PC-3 (cell line): Measurements from ENCODE around the gene TUFM. TPM values are rescaled to one million over a fixed set of nuclear protein-coding genes. Genes with fewer than 3 reads are reported as not detected.

Experiments used
- ATAC-seq: fragments of 200-7000 bp; cut with Tn5 transposase; 2 replicates; pipeline ENCODE4 v1.9.1; 2020; ENCODE audit warnings: mild to moderate bottlenecking, moderate library complexity
- BruUV-seq: library from RNA; stranded (reverse); fragments of 400-500 nt; replicated peaks from 2 replicates; lab custom pipeline; 2021; lab: Mats Ljungman, UMichigan
- CTCF ChIA-PET: fragments of 300-600 bp; sonication (Branson Sonifier 250); formaldehyde crosslinking; loops from one replicate; lab custom pipeline; 2022; ENCODE audit warnings: antibody characterized with exemption; lab: Charles Lee
- POLR2A ChIA-PET: fragments of 300-600 bp; sonication (Branson Sonifier 250); formaldehyde crosslinking; loops from one replicate; lab custom pipeline; 2022; ENCODE audit warnings: antibody characterized with exemption; ENCODE audit not compliant: unreplicated experiment; lab: Charles Lee
- DNase-seq: peaks from one replicate; pipeline ENCODE4 v3.0.0-alpha.2; 2015
- H2AFZ ChIP-seq: fragments of 300-600 bp; sonication (generic); 2 replicates; pipeline ENCODE4 v1.6.0; 2016; ENCODE audit warnings: antibody characterized with exemption, low read length
- H3F3A ChIP-seq: fragments of 300-600 bp; sonication (generic); one replicate; pipeline ENCODE4 v1.6.0; 2017; ENCODE audit warnings: antibody characterized with exemption, low read length, control low read depth, mild to moderate bottlenecking; ENCODE audit not compliant: unreplicated experiment
- H3K27ac ChIP-seq: fragments of 300-600 bp; sonication (generic); 2 replicates; pipeline ENCODE4 v1.5.1; 2016; ENCODE audit warnings: mild to moderate bottlenecking, low read length
- H3K27me3 ChIP-seq: fragments of 300-600 bp; sonication (generic); 2 replicates; pipeline ENCODE4 v1.6.1; 2016; ENCODE audit warnings: low read length, mixed read lengths
- H3K36me3 ChIP-seq: fragments of 300-600 bp; sonication (generic); 2 replicates; pipeline ENCODE4 v1.6.1; 2016; ENCODE audit warnings: low read depth, mixed run types, low read length, mixed read lengths
- H3K4me1 ChIP-seq: fragments of 300-600 bp; sonication (generic); 2 replicates; pipeline ENCODE4 v1.5.1; 2016; ENCODE audit warnings: low read length; ENCODE audit not compliant: insufficient read depth
- H3K4me2 ChIP-seq: fragments of 300-600 bp; sonication (generic); 2 replicates; pipeline ENCODE4 v1.6.0; 2016; ENCODE audit warnings: low read length
- H3K4me3 ChIP-seq: fragments of 300-600 bp; sonication (generic); 2 replicates; pipeline ENCODE4 v1.5.1; 2016; ENCODE audit warnings: mild to moderate bottlenecking, low read length, mixed read lengths
- H3K79me2 ChIP-seq: fragments of 300-600 bp; sonication (generic); 2 replicates; pipeline ENCODE4 v1.6.1; 2017; ENCODE audit warnings: low read length, mixed read lengths
- H3K9ac ChIP-seq: fragments of 300-600 bp; sonication (generic); 2 replicates; pipeline ENCODE4 v1.6.0; 2016; ENCODE audit warnings: mild to moderate bottlenecking, low read length
- H3K9me2 ChIP-seq: fragments of 300-600 bp; sonication (generic); replicated peaks from 2 replicates; pipeline ENCODE4 v1.6.1; 2016; ENCODE audit warnings: mixed run types, low read length, mixed read lengths
- H3K9me3 ChIP-seq: fragments of 300-600 bp; sonication (generic); 2 replicates; pipeline ENCODE4 v1.6.1; 2016; ENCODE audit warnings: low read length, mixed read lengths
- H4K20me1 ChIP-seq: fragments of 300-600 bp; sonication (generic); 2 replicates; pipeline ENCODE4 v1.6.1; 2016; ENCODE audit warnings: low read length, mixed read lengths
- CTCF ChIP-seq: fragments of 300-600 bp; sonication (generic); conservative IDR thresholded peaks from 2 replicates; pipeline ENCODE4 v1.5.1; 2017; ENCODE audit warnings: antibody characterized with exemption, low read depth, mild to moderate bottlenecking, low read length
- EZH2 ChIP-seq: fragments of 300-600 bp; sonication (generic); IDR thresholded peaks from one replicate; pipeline ENCODE4 v1.6.1; 2017; ENCODE audit warnings: antibody characterized with exemption, mild to moderate bottlenecking, low read length; ENCODE audit not compliant: unreplicated experiment
- EZH2phosphoT487 ChIP-seq: fragments of 300-600 bp; sonication (generic); IDR thresholded peaks from 2 replicates; pipeline ENCODE4 v1.6.1; 2018; ENCODE audit warnings: mild to moderate bottlenecking, antibody characterized with exemption, low read length, borderline replicate concordance
- intact Hi-C: fragments of 100-400 bp; cut with micrococcal nuclease; formaldehyde crosslinking; loops from 2 replicates; pipeline ENCODE4 v1.9.0; 2023
- total RNA-seq: library from RNA; depleted of rRNA; stranded (reverse); fragments of >200 nt; gene quantifications from 2 replicates; pipeline ENCODE4 v1.2.3, GENCODE V29; 2014

TUFM gene
- total RNA-seq, 1 experiment from 2014 or later: 185 TPM

- ATAC-seq: 0 out of 2 replicates have a peak, but pooled peaks have one; percentile 3
- ChIA-PET POLR2A (no interaction called here), CTCF (no interaction called here)
- intact Hi-C loops: no loop called here
- H3K4me2 ChIP-seq: peak overlapping the region; percentile 96; the same call in 1 of the 2 replicates
- TF ChIP-seq EZH2phosphoT487 (no peak), EZH2 (no peak), CTCF (peak; percentile 48)
- H2AFZ ChIP-seq: no peak overlapping the region
- DNase-seq: peak; percentile 57
- BruUV-seq: no TSS peak
- H3K27ac ChIP-seq: no peak overlapping the region
- no peaks in the 10 kb centered on the region for H3K9me2 ChIP-seq
- H3K36me3 ChIP-seq: peaks cover 49% of the 10 kb centered on the region
- H3K9ac ChIP-seq: no peak overlapping the region
- H3F3A ChIP-seq: no peaks in the 10 kb centered on the region
- peaks cover 22% of the 10 kb centered on the region for H3K4me1 ChIP-seq
- H3K79me2 ChIP-seq: peaks cover 58% of the 10 kb centered on the region
- no peaks in the 10 kb centered on the region for H3K9me3 ChIP-seq
- H3K27me3 ChIP-seq: no peaks in the 10 kb centered on the region
- peaks cover 27% of the 10 kb centered on the region for H4K20me1 ChIP-seq
- peak overlapping the region; percentile 96; the same call in 1 of the 2 replicates for H3K4me3 ChIP-seq
Observed at GRCh38 chr16:28826141-28826540, 20.0 kb downstream of the TUFM start.

GRCh38 chr16:28824717-28824973 lies 21.5 kb downstream of the TUFM start:
- Histone ChIP-seq H3K9me3 (no peaks in the 10 kb centered on the region), H4K20me1 (peaks cover 27% of the 10 kb centered on the region), H3F3A (no peaks in the 10 kb centered on the region), H3K4me2 (peak overlapping the region; percentile 96), H3K4me3 (peak overlapping the region; percentile 96), H3K9ac (peak overlapping the region; percentile 99), H3K9me2 (no peaks in the 10 kb centered on the region), H3K79me2 (peaks cover 58% of the 10 kb centered on the region), H3K27ac (peak overlapping the region; percentile 86), H3K4me1 (peaks cover 22% of the 10 kb centered on the region), H2AFZ (no peak overlapping the region), H3K36me3 (peaks cover 36% of the 10 kb centered on the region), H3K27me3 (no peaks in the 10 kb centered on the region)
- no peak for DNase-seq
- ChIA-PET POLR2A (no interaction called here), CTCF (no interaction called here)
- intact Hi-C loops: loop anchor here (5.0 kb wide), 1 partner anchor 123 kb away; no protein-coding TSS in a partner anchor
- ATAC-seq: no peak
- no peak for TF ChIP-seq EZH2phosphoT487
- no peak for TF ChIP-seq EZH2
- TF ChIP-seq CTCF: no peak
- TSS peak; percentile 63 for BruUV-seq

GRCh38 chr16:28823873-28824716 lies 22.1 kb downstream of the TUFM start:
- BruUV-seq: no TSS peak
- Histone ChIP-seq H3K4me3 (peak overlapping the region; percentile 96), H2AFZ (peak overlapping the region; percentile 55), H3K36me3 (peaks cover 31% of the 10 kb centered on the region), H4K20me1 (peaks cover 27% of the 10 kb centered on the region), H3F3A (no peaks in the 10 kb centered on the region), H3K9me2 (no peaks in the 10 kb centered on the region), H3K27me3 (no peaks in the 10 kb centered on the region), H3K9ac (peak overlapping the region; percentile 99), H3K9me3 (no peaks in the 10 kb centered on the region), H3K4me2 (peak overlapping the region; percentile 96), H3K79me2 (peaks cover 58% of the 10 kb centered on the region), H3K27ac (peak overlapping the region; percentile 86), H3K4me1 (peaks cover 22% of the 10 kb centered on the region)
- TF ChIP-seq CTCF: no peak
- no peak for TF ChIP-seq EZH2
- TF ChIP-seq EZH2phosphoT487: no peak
- intact Hi-C loops: loop anchor here (5.0 kb wide), 1 partner anchor 123 kb away; no protein-coding TSS in a partner anchor
- POLR2A ChIA-PET: interaction anchor here (0.6 kb wide), 1 partner anchor 23 kb away, joined by 4 read pairs; no protein-coding TSS in a partner anchor
- ATAC-seq (peak; percentile 72), DNase-seq (peak; percentile 88)
- CTCF ChIA-PET: no interaction called here
